ENCODE data around the gene PTPN6.

PTPN6 gene

GRCh38 chr12:6916426-6917200 is 34.5 kb upstream of the PTPN6 start:
- TF ChIP-seq ZNF274 (IDR thresholded peaks at IDR 0.05; ENCODE audit: low read depth, low read length), result no peak
- no peak overlapping the region for H3K4me3 ChIP-seq (ENCODE audit: low read length)

DNA sequence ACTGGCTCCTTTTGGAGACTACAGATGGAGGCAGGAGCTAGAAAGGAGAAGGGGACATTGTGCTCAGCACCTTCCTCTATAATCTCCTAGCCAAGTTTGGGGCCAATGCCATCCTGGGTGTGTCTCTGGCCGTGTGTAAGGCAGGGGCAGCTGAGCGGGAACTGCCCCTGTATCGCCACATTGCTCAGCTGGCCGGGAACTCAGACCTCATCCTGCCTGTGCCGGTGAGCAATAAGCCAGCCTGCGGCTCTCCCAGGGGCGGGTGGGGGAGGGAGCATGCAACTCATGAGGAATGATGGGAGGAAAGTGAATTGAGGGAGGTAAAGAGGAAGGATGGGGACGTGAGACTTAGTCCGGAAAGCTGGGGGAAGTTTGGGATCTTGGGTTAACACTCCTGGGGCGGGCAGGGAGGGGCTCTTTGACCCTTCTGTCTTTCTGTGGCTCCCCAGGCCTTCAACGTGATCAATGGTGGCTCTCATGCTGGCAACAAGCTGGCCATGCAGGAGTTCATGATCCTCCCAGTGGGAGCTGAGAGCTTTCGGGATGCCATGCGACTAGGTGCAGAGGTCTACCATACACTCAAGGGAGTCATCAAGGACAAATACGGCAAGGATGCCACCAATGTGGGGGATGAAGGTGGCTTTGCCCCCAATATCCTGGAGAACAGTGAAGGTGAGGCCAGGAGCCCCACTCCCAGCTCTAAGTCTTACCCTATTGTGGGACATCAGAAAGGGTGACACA is 33.5 kb upstream of the PTPN6 start:
- no peak for TF ChIP-seq ZNF274 (IDR thresholded peaks at IDR 0.05; ENCODE audit: low read depth, low read length)
- H3K4me3 ChIP-seq (ENCODE audit: low read length), result no peak overlapping the region

- H3K4me3 ChIP-seq (ENCODE audit: low read length), result no peak overlapping the region
- no peak for TF ChIP-seq ZNF274 (IDR thresholded peaks at IDR 0.05; ENCODE audit: low read depth, low read length)
These were observed 31.6 kb upstream of the PTPN6 start for GRCh38 chr12:6919588-6919987.

DNA sequence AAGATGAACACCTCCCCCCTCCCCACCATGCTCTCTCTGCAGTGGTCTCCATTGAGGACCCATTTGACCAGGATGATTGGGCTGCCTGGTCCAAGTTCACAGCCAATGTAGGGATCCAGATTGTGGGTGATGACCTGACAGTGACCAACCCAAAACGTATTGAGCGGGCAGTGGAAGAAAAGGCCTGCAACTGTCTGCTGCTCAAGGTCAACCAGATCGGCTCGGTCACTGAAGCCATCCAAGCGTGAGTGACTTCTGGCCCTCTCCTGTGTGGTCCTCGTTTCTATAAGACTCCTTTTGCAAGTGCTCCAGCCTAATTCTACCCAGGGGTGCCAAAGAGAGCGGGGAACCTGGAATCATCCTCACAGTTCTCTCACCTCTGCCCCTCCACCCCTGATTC is 29.6 kb upstream of the PTPN6 start:
- no peak overlapping the region for H3K4me3 ChIP-seq (ENCODE audit: low read length)
- no peak for TF ChIP-seq ZNF274 (IDR thresholded peaks at IDR 0.05; ENCODE audit: low read depth, low read length)

- H3K4me3 ChIP-seq (ENCODE audit: low read length), result no peak overlapping the region; the same call in 1 of the 2 replicates
These were observed 28.9 kb upstream of the PTPN6 start for GRCh38 chr12:6921996-6922946.

GRCh38 chr12:6923003-6923732 is 28.0 kb upstream of the PTPN6 start:
- TF ChIP-seq ZNF274 (IDR thresholded peaks at IDR 0.05; ENCODE audit: low read depth, low read length), result no peak
- H3K4me3 ChIP-seq (ENCODE audit: low read length), result no peak overlapping the region

More at GRCh38 chr12:6921996-6922946, 28.9 kb upstream of the PTPN6 start:
- no peak for TF ChIP-seq ZNF274 (IDR thresholded peaks at IDR 0.05; ENCODE audit: low read depth, low read length)

DNA sequence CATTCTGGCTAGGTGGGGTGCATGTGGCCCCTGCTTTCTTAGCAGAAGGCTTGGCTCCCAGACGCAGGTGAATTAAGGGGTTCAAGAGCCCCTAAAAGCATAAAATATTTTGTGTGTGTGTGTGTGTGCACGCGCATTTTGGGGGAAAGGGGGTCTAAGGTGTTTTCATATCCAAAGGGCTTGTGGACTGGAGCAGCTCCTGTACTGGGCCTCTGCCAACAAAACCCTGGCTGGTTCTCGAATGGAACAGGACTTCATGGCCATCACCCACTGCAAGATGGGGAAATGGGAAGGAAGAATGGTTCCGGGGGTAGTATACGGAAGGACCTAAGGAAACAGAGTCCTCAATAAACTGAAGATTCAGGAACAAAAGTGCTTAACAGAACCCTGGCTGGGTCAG is 27.3 kb upstream of the PTPN6 start:
- no peak overlapping the region for H3K4me3 ChIP-seq (ENCODE audit: low read length)
- TF ChIP-seq ZNF274 (IDR thresholded peaks at IDR 0.05; ENCODE audit: low read depth, low read length), result no peak

DNA sequence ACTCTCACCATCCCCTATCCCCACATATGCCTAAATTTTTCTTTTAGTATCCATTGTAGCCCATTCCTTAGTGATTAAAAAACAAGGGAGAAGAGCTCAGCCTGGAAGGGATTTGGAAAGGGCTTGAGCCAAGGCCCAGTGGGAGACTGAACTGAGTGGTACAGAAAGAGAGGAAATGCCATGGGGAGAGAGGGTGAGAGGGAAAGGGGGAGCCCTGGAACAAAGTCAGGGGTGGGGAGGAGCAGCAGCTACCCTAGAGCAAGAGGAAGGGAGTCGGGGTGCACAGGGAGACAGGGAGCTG is 26.0 kb upstream of the PTPN6 start:
- H3K4me3 ChIP-seq (ENCODE audit: low read length), result no peak overlapping the region

DNA sequence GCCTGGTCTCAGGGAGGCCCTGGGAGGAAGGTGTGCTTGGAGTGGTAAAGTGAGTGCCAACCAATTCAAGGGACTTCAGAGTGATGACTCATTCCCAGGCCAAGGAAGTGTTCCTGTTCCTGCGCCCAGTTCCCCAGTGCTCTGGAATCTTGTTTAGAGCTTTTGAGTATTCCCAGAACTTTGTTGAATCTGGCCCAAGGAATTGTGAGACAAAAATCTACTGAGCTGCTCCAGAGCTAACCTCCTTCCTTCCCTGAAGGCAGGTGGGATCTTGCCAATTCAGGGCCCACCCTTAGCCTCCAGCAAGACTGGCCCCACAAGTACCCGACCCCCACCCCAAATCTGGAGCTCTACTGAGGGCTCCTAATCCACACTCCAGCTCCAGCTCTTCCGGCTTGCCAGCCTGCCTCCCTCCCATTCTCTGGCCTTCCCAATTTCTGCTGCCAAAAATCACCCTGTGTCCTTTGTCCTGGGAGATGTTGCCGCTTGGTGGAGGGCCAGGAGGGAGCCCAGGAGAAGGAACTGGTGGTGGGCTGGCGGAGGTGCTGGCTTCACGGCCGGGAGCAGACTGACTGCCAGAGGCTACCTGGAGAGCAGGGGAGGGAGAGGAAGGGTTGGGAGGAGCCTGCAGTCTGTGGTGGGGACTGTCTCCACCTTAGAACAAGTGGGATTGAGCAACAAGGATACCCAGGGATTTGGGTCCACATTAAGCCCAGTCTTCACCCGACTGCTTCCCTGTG is 25.4 kb upstream of the PTPN6 start:
- no peak overlapping the region for H3K4me3 ChIP-seq (ENCODE audit: low read length)
- no peak for TF ChIP-seq ZNF274 (IDR thresholded peaks at IDR 0.05; ENCODE audit: low read depth, low read length)

More for the DNA sequence above, 26.0 kb upstream of the PTPN6 start:
- no peak for TF ChIP-seq ZNF274 (IDR thresholded peaks at IDR 0.05; ENCODE audit: low read depth, low read length)

DNA sequence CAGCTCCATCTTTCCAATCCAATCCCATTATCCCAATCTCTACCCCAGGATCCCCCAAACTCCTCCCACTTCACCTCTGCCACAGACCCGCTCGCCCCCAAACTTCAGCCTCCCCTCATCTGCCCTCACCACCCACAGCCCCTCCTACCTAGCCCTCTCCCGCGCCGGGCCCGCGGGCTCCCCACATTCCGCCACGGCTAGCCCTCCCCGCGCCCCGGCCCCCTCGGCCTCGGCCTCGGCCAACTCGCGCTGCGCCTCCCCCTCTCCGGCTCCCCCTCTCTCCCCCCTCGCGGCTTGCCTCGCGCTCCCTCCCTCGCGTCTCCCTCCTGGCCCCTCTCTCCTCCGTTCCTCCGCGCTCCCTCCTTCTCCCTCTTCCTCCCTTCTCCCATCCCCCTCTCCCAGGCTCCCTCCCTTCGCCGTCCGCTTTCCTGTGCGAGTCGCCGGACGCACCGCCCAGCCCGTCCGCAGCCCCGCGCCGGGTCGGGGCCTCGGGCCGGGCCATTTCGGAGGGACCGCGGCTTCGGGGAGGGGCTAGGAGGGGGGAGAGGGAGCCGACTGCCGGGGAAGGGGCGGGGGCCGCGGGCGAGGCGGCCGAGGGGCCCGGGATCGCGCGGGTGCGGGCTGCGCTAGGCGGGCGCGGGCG is 23.7 kb upstream of the PTPN6 start, which contains the start of gene ATN1:
Gene ATN1 (plus strand): TSS at position 581 of the 643 bp plus-strand sequence. CDS start 6,043 bp downstream, outside the sequence.
- TF ChIP-seq ZNF274 (IDR thresholded peaks at IDR 0.05; ENCODE audit: low read depth, low read length), result no peak
- peak within 1 kb of the TSS; percentile 82 for H3K4me3 ChIP-seq (ENCODE audit: low read length)

DNA sequence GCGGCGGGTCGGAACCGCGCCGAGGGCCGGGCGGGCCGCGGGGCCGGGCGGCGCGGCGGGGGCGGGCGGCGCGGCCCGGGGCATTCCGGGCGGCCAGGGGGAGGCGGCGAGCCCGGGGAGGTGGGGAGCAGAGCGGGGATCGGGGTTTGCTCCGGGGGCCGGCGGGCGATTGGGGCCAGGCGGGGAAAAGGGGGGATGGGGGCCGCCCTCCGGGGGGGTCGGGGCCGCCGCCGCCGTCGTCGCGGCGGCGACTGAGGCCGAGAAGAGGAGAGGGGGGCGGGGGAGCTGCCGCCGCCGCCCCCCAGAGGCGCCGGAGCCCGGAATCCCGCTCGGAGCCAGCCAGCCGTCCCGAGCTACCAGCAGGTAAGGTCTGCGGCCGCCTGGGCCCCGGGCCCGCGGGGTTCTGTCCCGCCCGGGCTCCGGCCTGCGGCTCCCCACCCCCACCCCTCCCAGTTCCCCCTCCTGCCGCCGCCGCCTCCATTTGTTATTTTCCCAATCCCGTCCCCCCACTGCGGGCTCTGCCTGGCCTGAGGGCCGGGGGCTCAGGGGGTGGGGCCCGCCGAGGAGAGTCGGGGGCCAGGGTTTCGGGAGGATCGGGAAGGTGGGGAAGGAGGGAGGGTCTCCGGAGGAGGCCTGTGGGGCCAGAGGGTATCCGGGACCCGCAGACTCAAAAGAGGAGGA is 23.0 kb upstream of the PTPN6 start:
- no peak for TF ChIP-seq ZNF274 (IDR thresholded peaks at IDR 0.05; ENCODE audit: low read depth, low read length)
- peak overlapping the region; percentile 82 for H3K4me3 ChIP-seq (ENCODE audit: low read length)

Measured in GM08714 (cell line).